ENCODE measurements around the gene PAPLN. TPM values are rescaled to one million over a fixed set of nuclear protein-coding genes. Genes with fewer than 3 reads are reported as not detected.

Gene PAPLN
- total and polyA plus RNA-seq, 2 of the 13 experiments (the other 11 are each of a cell fraction or from before 2014, with no cell fraction given), result not detected

- 60% methylated on average over 5 of the region's 29 CpGs for WGBS (ENCODE audit: low lambda C conversion rate)
- no TSS peak for BruUV-seq (replicated peaks)
- Histone ChIP-seq H3K9ac (ENCODE audit: insufficient read depth, low read depth, low read length) (no peak overlapping the region), H3K36me3 (replicated peaks in 1 of 2; ENCODE audit: control insufficient read depth in 1 of 2, insufficient read depth in 2 of 2, low read length in 2 of 2) (no peaks in the 10 kb centered on the region), H3K9me3 (ENCODE audit: low read length) (no peaks in the 10 kb centered on the region), H3K4me3 (replicated peaks in 1 of 3; ENCODE audit: insufficient read depth in 1 of 3, low read depth in 2 of 3, low read length in 3 of 3) (no peak overlapping the region), H3K4me1 (ENCODE audit: insufficient read depth, low read length) (peaks cover 10% of the 10 kb centered on the region; the same call in 1 of the 2 replicates), H3K4me2 (ENCODE audit: low read depth, low read length) (no peak overlapping the region), H3K79me2 (ENCODE audit: insufficient read depth, low read length) (no peaks in the 10 kb centered on the region), H4K20me1 (ENCODE audit: insufficient read depth, low read length) (no peaks in the 10 kb centered on the region), H3K27me3 (ENCODE audit: control insufficient read depth in 1 of 2, insufficient read depth in 2 of 2, low read length in 2 of 2) (peaks cover 18 to 53% of the 10 kb centered on the region in 2 experiments; a peak in 4 of 5 replicates), H2AFZ (ENCODE audit: low read length) (no peak overlapping the region), H3K27ac (ENCODE audit: extremely low read length, insufficient read depth, low read length) (no peak overlapping the region)
- in situ Hi-C loops (cut with HindIII; ENCODE audit: extremely low pct_ligation_motif_present, low pct_unique_long_range_greater_than_20kb) (no loop called here), intact Hi-C loops (cut with micrococcal nuclease; ENCODE audit: unreplicated experiment) (no loop called here)
- POLR2A ChIA-PET, result no interaction called here
- no peak for FAIRE-seq
- CTCF ChIA-PET (ENCODE audit: low intra/inter-chr PET ratio, low total read pairs), result no interaction called here
- ATAC-seq, result peak; percentile 38
- no peak for DNase-seq (ENCODE audit: low spot score)
- TF ChIP-seq PLSCR1 (CRISPR knock-in tag; IDR thresholded peaks at IDR 0.05; ENCODE audit: borderline replicate concordance) (no peak), ZSCAN29 (CRISPR knock-in tag; conservative IDR thresholded peaks at IDR 0.05) (no peak), ATF2 (CRISPR knock-in tag; IDR thresholded peaks at IDR 0.05) (no peak), REXO4 (CRISPR knock-in tag; IDR thresholded peaks at IDR 0.05; ENCODE audit: borderline replicate concordance) (no peak), FOXC1 (CRISPR knock-in tag; IDR thresholded peaks at IDR 0.05; ENCODE audit: borderline replicate concordance) (no peak), TP53 (CRISPR knock-in tag; conservative IDR thresholded peaks at IDR 0.05) (no peak), ZNF513 (CRISPR knock-in tag; conservative IDR thresholded peaks at IDR 0.05) (no peak), ZMAT3 (CRISPR knock-in tag; conservative IDR thresholded peaks at IDR 0.05) (no peak), CERS6 (CRISPR knock-in tag; IDR thresholded peaks at IDR 0.05) (no peak), TSC22D2 (CRISPR knock-in tag; IDR thresholded peaks at IDR 0.05; ENCODE audit: borderline replicate concordance) (no peak)
Observed at GRCh38 chr14:73252491-73253322, 15.4 kb downstream of the PAPLN start.
